HepG2 (cell line): ENCODE measurements around the gene VPS26A.

Experiments used
- ETV6 ChIP-seq: sonication (generic); formaldehyde crosslinking; conservative IDR thresholded peaks from 2 replicates; pipeline ENCODE4 v1.4.0; 2020; ENCODE audit warnings: missing genetic modification reagents
- MIER2 ChIP-seq: IDR thresholded peaks from 2 replicates; pipeline ENCODE4 v1.6.1; 2016; ENCODE audit warnings: missing biosample characterization, missing genetic modification reagents
- NFRKB ChIP-seq: fragments of 450-650 bp; IDR thresholded peaks from 2 replicates; pipeline ENCODE4 v1.6.1; 2017
- PAX8 ChIP-seq: sonication (generic); formaldehyde crosslinking; IDR thresholded peaks from 2 replicates; pipeline ENCODE4 v1.8.0; 2022; ENCODE audit warnings: mild to moderate bottlenecking, missing genetic modification reagents, borderline replicate concordance
- TF ChIP-seq, protein P1 (sequence below): IDR thresholded peaks from 2 replicates; pipeline ENCODE4 v1.6.1; 2012; ENCODE audit warnings: inconsistent platforms

DNA sequence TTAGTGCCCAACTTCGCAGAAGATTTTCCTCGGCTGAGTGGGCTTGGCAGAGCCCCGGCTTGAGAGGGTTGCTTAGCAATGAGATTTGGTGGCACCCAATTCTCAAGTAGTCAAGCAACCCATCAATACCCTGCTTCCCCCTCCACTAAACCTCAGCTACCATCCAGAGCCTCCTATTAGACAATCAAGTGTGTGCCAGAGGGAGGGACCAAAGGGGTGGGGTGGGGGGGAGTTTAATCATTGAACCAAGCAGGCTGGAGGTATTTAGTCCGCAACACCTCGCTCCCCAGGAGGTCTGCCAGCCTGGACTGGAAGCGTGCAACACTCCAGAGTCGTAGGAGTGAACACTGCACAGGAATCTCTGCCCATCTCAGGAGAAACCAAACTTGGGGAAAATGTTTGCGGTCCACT lies 96.1 kb downstream of the VPS26A start, which contains the start of gene HKDC1:
- no peak for TF ChIP-seq PAX8 (CRISPR knock-in tag)
- TF ChIP-seq ETV6 (CRISPR knock-in tag): no peak
- TF ChIP-seq NFRKB: no peak
- TF ChIP-seq, protein P1, sequence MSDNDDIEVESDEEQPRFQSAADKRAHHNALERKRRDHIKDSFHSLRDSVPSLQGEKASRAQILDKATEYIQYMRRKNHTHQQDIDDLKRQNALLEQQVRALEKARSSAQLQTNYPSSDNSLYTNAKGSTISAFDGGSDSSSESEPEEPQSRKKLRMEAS: no peak; the same call in 1 of the 2 replicates
- no peak for TF ChIP-seq MIER2 (CRISPR knock-in tag)
